Effector CD8-positive, alpha-beta T cell (primary cell): ENCODE measurements around the gene CDC42SE2.
"Not testable (repeated sequence)": the region's sequence is repeated elsewhere in the genome, so short reads cannot be mapped to it uniquely, and the experiment has no call there.

Experiments
- DNase-seq: peaks from one replicate; lab custom pipeline; 2025; lab: John Stamatoyannopoulos, UW

The CDC42SE2 gene

DNA sequence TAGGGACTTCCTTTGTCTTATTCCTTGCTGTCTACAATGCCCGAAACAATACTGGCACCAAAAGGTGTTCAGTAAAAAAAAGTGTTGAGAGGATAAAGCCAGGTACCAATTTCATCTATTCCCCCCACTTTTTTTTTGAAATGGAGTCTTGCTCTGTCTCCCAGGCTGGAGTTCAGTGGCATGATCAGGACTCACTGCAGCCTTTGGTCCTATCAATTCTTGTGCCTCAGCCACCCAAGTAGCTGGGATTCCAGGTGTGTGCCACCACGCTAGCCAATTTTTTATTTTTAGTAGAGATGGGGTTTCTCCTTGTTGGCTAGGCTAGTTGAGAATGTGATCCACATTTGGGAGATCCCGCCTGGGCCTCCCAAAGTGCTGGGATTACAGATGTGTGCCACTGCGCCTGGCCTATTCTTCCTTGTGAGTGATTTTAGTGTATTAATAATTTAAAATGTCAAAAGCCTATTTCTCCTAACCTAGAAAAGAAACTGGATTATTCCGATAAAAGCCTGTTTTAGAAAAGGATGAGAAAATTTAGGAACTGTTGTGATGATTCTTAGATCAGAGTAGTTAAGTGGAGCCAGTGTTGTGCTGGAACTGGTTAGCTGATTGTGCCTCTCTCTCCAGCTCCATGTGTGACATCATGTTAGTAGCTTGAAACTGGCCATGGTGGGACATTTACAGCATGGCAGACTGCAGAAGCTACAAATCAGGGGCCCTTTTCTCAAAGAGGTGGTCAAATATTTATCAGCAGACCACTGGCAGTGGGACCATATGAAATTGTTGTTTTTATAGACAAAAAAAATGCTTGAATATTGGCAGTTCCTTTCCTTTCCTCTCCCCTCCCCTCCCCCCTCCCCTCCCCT lies 14.3 kb downstream of the CDC42SE2 start:
- no peak for DNase-seq

- not testable (repeated sequence) for DNase-seq
Measured at GRCh38 chr5:131278741-131279124, 14.9 kb downstream of the CDC42SE2 start.

- no peak for DNase-seq
Measured at GRCh38 chr5:131279204-131279603, 15.4 kb downstream of the CDC42SE2 start.

- no peak for DNase-seq
Measured at GRCh38 chr5:131280417-131280816, 16.6 kb downstream of the CDC42SE2 start.

- no peak for DNase-seq
Measured at GRCh38 chr5:131281133-131281867, 17.4 kb downstream of the CDC42SE2 start.

DNA sequence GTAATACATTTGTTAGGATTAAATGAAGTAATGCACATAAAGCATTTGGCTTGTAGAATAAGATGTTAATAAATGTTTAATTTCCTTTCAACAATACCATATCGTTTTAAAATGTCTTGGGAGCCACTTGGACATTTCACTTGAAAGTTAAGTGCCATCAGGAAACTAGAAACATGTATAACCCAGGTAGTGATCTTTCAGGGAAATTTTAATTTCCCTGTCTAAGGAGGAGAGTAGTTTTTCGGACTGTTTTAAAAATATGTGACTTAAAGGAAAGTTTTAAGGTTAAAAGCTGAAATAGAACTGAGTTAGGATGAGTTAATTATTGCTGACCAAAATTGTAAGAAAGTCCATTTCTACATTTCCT lies 18.0 kb downstream of the CDC42SE2 start:
- no peak for DNase-seq

DNA sequence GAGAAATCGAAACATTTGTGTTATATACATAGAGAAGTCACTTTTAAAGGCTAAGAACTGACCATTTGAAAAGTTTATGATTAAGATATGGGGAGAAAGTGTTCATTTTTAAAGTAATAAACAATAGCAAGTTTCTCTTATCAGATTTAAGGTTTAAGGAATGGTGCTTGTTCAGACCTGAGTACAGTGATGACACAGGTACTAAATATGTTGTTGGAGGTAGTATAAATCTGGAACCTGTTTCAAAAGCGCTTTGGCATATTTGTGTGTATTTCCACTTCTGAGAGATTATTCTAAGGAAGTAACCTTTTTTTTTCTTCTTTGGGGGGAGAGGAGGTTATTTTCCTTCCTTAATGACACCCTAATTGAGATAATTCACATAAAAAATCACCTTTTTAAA lies 18.4 kb downstream of the CDC42SE2 start:
- DNase-seq: no peak

DNA sequence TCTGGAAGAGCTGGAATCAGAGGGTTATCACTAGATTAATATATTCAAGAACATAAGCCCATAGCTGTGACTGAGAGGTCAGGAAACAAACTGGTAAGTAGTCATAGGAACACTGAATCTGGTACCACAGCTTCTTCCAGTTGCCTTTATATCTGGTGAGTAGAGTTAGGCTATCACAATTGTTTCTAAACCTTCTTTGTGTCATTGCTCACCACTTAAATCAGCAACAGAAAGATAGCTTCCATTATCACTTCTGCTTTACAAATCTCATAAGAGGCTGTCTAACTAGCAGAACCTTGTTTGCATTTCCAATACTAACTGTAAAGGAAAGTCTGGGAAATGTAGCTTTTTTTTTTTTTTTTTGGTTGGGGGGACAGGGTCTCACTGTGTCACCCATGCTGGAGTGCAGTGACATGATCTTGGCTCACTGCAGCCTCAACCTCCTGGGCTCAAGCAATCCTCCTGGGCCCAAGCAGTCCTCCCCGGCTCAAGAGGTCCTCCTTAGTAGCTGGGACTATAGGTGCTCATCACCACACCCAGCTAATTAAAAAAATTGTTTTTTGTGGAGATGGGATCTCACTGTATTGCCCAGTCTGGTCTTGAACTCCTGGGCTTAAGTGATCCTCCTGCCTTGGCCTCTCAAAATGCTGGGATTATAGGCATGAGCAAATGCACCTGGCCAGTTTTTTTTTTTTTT lies 22.0 kb downstream of the CDC42SE2 start:
- no peak for DNase-seq

GRCh38 chr5:131286400-131286715 lies 22.5 kb downstream of the CDC42SE2 start:
- DNase-seq: no peak

DNA sequence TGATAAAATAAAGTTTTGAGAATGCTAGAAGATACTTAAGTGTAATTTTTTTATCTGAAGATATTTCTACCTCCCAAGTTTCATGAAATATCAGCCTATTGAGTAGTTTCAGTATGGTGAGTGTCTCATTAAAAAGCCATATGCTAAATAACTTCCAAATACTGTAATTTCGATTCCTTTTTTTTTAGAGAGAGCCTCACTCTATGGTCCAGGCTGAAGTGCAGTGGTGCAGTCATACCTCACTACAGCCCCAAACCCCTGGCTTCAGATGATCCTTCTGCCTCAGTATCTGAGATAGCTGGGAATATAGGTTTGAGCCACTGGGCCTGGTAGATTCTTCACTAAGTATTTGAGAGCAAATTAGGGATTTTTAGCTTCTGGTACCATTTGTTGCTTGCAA lies 24.5 kb downstream of the CDC42SE2 start:
- no peak for DNase-seq

GRCh38 chr5:131289738-131290137 lies 25.9 kb downstream of the CDC42SE2 start:
- DNase-seq: no peak

DNA sequence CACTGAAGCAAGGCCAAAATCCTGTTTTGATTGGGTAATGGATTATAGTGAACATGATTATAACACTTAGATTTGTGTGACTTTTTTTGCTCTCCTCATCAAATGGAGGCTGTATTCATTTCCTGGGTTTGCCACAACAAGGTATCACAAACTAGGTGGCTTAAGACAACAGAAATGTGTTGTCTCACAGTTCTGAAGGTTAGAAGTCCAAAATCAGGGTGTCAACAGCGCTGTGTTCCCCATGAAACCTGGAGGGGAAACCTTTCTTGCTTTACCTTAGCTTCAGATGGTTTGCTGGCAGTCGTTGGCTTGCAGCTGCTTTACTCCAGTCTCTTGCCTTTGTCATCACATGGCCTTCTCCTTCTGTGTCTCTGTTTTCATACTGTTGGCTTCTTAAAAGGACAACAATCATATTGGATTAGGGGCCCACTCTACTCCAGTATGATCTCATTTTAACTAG lies 32.4 kb downstream of the CDC42SE2 start:
- DNase-seq: no peak

GRCh38 chr5:131297886-131298285 lies 34.0 kb downstream of the CDC42SE2 start:
- no peak for DNase-seq

GRCh38 chr5:131299465-131299864 lies 35.6 kb downstream of the CDC42SE2 start:
- no peak for DNase-seq

- DNase-seq: no peak
Measured at GRCh38 chr5:131302506-131302905, 38.7 kb downstream of the CDC42SE2 start.

GRCh38 chr5:131303537-131303936 lies 39.7 kb downstream of the CDC42SE2 start:
- DNase-seq: no peak

DNA sequence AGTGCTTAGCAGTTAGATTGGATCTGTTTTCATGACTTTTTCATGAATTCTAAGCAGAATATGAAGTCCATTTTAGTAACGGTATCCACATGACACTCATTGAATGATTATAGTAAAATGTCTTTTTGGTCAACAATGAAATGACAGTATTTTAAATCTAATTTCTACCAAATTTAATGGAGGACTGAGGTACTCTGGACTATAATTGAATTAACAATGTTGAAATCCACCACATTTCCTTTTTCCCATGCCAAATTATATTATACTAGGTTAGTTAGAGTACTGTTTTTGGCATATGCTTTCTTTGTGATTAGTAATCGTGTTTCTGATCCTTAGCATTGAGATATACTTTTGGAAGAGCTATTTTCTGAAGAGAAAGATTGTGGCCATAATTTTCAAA lies 40.6 kb downstream of the CDC42SE2 start:
- no peak for DNase-seq

DNA sequence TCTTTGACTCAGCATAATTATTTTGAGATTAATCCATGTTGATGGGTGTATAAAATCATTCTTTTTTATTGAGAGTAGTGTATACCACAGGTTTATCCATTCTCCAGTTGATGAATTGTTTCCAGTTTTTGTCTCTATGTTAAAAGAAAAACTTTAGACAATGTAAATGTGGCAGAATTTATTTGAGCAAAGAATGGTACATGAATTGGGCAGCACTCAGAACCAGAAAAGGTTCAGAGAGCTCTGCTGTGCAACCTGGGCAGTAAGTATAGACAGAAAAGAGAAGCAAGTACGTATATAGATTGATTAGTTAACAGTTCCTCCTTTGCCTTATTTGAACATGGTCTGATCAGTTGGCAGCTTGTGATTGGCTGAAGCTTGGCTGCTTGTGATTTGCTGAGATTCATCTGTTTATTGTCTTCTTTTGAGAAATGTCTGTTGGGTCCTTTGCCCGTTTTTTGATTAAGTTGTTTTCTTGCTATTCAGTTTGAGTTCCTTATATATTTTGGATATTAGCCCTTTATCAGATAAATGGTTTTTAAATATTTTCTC lies 41.4 kb downstream of the CDC42SE2 start:
- no peak for DNase-seq

GRCh38 chr5:131305906-131306305 lies 42.1 kb downstream of the CDC42SE2 start:
- DNase-seq: no peak

- DNase-seq: peak; percentile 49
Measured at GRCh38 chr5:131312235-131312772, 48.5 kb downstream of the CDC42SE2 start.

DNA sequence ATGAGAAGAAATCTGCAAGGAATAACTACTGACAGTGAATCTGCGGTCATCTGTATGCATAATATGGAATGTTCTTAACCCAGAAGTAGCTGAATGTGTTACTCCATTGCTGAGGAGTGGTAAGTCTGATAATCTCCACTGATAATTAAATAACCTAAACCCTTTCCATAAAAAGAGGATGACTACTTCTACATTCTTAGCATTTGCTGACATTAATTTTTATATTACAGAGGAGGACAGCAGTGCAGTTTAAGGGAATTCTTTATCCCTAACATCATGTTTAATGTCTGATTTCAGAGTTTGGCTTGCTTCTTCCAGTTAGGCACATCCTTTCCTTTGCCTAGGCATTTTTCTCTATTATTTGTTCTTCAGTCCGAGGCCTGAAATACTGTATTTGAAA lies 52.2 kb downstream of the CDC42SE2 start:
- DNase-seq: no peak

DNA sequence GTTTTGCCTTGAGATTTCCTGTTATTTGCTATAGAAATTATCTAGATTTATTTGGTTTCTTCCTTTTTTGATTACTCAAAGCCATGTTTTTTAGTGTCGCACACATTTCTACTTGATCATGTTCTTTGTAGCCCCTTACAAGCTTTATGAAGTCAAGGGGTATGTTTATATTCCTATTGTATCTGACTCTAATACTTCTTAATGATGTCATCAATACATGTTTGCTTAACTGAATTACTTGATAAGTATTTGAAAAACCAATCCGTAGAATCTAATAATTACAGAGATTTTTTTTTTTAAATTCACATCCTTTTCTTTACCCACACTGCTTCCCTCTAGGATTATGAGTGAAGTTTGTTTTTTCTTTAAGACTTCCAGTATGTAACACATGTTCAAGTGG lies 53.0 kb downstream of the CDC42SE2 start:
- no peak for DNase-seq
